ENCODE measurements around the gene MPZL2.

- TF ChIP-seq CTCF (IDR thresholded peaks at IDR 0.05; ENCODE audit: poor library complexity, severe bottlenecking) = no peak
- TF ChIP-seq SMC3 (conservative IDR thresholded peaks at IDR 0.05; ENCODE audit: poor library complexity) = no peak
- no peak for TF ChIP-seq REST (IDR thresholded peaks at IDR 0.05; ENCODE audit: borderline replicate concordance)
- no peak for TF ChIP-seq POLR2AphosphoS5 (IDR thresholded peaks at IDR 0.05)
- no peak for TF ChIP-seq EP300 (conservative IDR thresholded peaks at IDR 0.05; ENCODE audit: poor library complexity, severe bottlenecking)
These were observed 40.1 kb upstream of the MPZL2 start for GRCh38 chr11:118304227-118304567.
